ENCODE data around the gene TTLL11.

DNA sequence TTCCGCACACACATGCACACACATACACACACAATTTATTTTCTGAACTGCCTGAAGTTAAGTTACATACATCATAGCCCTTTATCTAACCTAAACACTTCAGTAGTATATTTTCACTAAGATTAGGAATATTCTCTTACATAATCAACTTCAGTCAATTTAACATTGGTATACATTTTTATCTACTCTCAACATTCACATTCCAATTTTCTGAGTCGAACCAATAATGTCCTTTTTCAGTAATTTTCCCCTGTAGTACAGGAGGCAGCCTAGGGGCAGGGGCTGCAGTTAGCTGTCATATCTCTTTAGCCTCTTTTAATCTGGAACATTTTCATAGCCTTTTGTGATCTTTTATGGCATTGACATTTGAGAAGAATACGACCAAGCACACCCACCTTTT is 291.5 kb downstream of the TTLL11 start:
- TF ChIP-seq, protein P1, sequence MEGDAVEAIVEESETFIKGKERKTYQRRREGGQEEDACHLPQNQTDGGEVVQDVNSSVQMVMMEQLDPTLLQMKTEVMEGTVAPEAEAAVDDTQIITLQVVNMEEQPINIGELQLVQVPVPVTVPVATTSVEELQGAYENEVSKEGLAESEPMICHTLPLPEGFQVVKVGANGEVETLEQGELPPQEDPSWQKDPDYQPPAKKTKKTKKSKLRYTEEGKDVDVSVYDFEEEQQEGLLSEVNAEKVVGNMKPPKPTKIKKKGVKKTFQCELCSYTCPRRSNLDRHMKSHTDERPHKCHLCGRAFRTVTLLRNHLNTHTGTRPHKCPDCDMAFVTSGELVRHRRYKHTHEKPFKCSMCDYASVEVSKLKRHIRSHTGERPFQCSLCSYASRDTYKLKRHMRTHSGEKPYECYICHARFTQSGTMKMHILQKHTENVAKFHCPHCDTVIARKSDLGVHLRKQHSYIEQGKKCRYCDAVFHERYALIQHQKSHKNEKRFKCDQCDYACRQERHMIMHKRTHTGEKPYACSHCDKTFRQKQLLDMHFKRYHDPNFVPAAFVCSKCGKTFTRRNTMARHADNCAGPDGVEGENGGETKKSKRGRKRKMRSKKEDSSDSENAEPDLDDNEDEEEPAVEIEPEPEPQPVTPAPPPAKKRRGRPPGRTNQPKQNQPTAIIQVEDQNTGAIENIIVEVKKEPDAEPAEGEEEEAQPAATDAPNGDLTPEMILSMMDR (IDR thresholded peaks at IDR 0.05): no peak
- no peak for TF ChIP-seq ZFX (IDR thresholded peaks at IDR 0.05; ENCODE audit: borderline replicate concordance)

All from 22Rv1 (cell line).